H9 (cell line): ENCODE data around the gene PRTG. TPM values are rescaled to one million over a fixed set of nuclear protein-coding genes. Genes with fewer than 3 reads are reported as not detected.

Experiments
- DNase-seq: peaks from one replicate; pipeline ENCODE4 v3.0.0-alpha.2; 2017
- H2AFZ ChIP-seq: one replicate; pipeline ENCODE4 v1.6.1; 2013; ENCODE audit warnings: mild to moderate bottlenecking, low read length, control low read depth, moderate library complexity
- H2AK5ac ChIP-seq: 2 replicates; pipeline ENCODE4 v1.6.1; 2013; ENCODE audit warnings: low read length, control low read depth, mixed read lengths; ENCODE audit not compliant: insufficient read length
- H2BK120ac ChIP-seq: one replicate; pipeline ENCODE4 v1.6.1; 2013; ENCODE audit warnings: low read depth, mild to moderate bottlenecking, low read length, control low read depth, inconsistent platforms; ENCODE audit not compliant: poor library complexity, severe bottlenecking
- H2BK12ac ChIP-seq: 2 replicates; pipeline ENCODE4 v1.6.1; 2013; ENCODE audit warnings: low read length, control low read depth, mixed read lengths, low read depth; ENCODE audit not compliant: insufficient read length
- H2BK15ac ChIP-seq: 2 replicates; pipeline ENCODE4 v1.6.1; 2013; ENCODE audit warnings: low read depth, low read length, control low read depth
- H2BK20ac ChIP-seq: one replicate; pipeline ENCODE4 v1.6.1; 2013; ENCODE audit warnings: low read depth, mild to moderate bottlenecking, low read length, control low read depth, inconsistent platforms; ENCODE audit not compliant: poor library complexity, severe bottlenecking
- H2BK5ac ChIP-seq: 2 replicates; pipeline ENCODE4 v1.6.1; 2013; ENCODE audit warnings: low read length, control low read depth, mixed read lengths; ENCODE audit not compliant: insufficient read length
- H3K14ac ChIP-seq: 2 replicates; pipeline ENCODE4 v1.6.1; 2013; ENCODE audit warnings: low read length, control low read depth; ENCODE audit not compliant: insufficient read depth
- H3K18ac ChIP-seq: 2 replicates; pipeline ENCODE4 v1.6.1; 2013; ENCODE audit warnings: low read depth, mild to moderate bottlenecking, mixed read lengths, low read length, control low read depth; ENCODE audit not compliant: insufficient read length
- H3K23ac ChIP-seq: 2 replicates; pipeline ENCODE4 v1.6.1; 2013; ENCODE audit warnings: low read length, control low read depth, mixed read lengths, low read depth; ENCODE audit not compliant: insufficient read length
- H3K23me2 ChIP-seq: 2 replicates; pipeline ENCODE4 v1.6.1; 2013; ENCODE audit warnings: low read depth, mild to moderate bottlenecking, mixed read lengths, low read length, control low read depth; ENCODE audit not compliant: insufficient read length, poor library complexity, severe bottlenecking
- H3K27ac ChIP-seq: 2 replicates; pipeline ENCODE4 v1.5.1; 2013; ENCODE audit warnings: low read length, control low read depth, mixed read lengths, low read depth; ENCODE audit not compliant: insufficient read length
- H3K27me3 ChIP-seq: 2 replicates; pipeline ENCODE4 v1.6.1; 2013; ENCODE audit warnings: low read length, control low read depth, inconsistent platforms; ENCODE audit not compliant: insufficient read depth
- H3K4ac ChIP-seq: 2 replicates; pipeline ENCODE4 v1.6.1; 2013; ENCODE audit warnings: low read depth, mild to moderate bottlenecking, control low read depth, inconsistent platforms, low read length, moderate library complexity
- H3K4me1 ChIP-seq: 2 replicates; pipeline ENCODE4 v1.6.1; 2013; ENCODE audit warnings: low read length, control low read depth, inconsistent platforms; ENCODE audit not compliant: insufficient read depth
- H3K4me2 ChIP-seq: 2 replicates; pipeline ENCODE4 v1.6.1; 2013; ENCODE audit warnings: low read length, control low read depth, mixed read lengths; ENCODE audit not compliant: insufficient read length, insufficient read depth
- H3K56ac ChIP-seq: 2 replicates; pipeline ENCODE4 v1.6.1; 2013; ENCODE audit warnings: low read depth, mild to moderate bottlenecking, mixed read lengths, low read length, control low read depth; ENCODE audit not compliant: insufficient read length
- H3K79me1 ChIP-seq: 2 replicates; pipeline ENCODE4 v1.6.1; 2013; ENCODE audit warnings: low read depth, mild to moderate bottlenecking, moderate library complexity, low read length, control low read depth, inconsistent platforms; ENCODE audit not compliant: insufficient read depth, poor library complexity, severe bottlenecking
- H3K79me2 ChIP-seq: 2 replicates; pipeline ENCODE4 v1.6.1; 2013; ENCODE audit warnings: low read length, control low read depth, inconsistent platforms; ENCODE audit not compliant: insufficient read depth
- H3K9ac ChIP-seq: 2 replicates; pipeline ENCODE4 v1.6.1; 2013; ENCODE audit warnings: low read length, control low read depth, mixed read lengths; ENCODE audit not compliant: insufficient read length; ENCODE audit errors: extremely low read depth
- H3K9me3 ChIP-seq: one replicate; pipeline ENCODE4 v1.6.1; 2013; ENCODE audit warnings: low read depth, low read length, inconsistent platforms; ENCODE audit not compliant: control insufficient read depth
- H3T11ph ChIP-seq: one replicate; pipeline ENCODE4 v1.6.1; 2013; ENCODE audit warnings: mild to moderate bottlenecking, low read length, control low read depth, inconsistent platforms
- H4K20me1 ChIP-seq: one replicate; pipeline ENCODE4 v1.6.1; 2013; ENCODE audit not compliant: control insufficient read depth, insufficient read length, insufficient read depth
- H4K5ac ChIP-seq: 2 replicates; pipeline ENCODE4 v1.6.1; 2013; ENCODE audit warnings: low read depth, mild to moderate bottlenecking, mixed read lengths, low read length, control low read depth; ENCODE audit not compliant: insufficient read length
- H4K8ac ChIP-seq: replicated peaks from 2 replicates; pipeline ENCODE4 v1.6.1; 2013; ENCODE audit warnings: low read length, control low read depth, mixed read lengths, low read depth; ENCODE audit not compliant: insufficient read length
- H4K91ac ChIP-seq: 2 replicates; pipeline ENCODE4 v1.6.1; 2013; ENCODE audit warnings: low read depth, mild to moderate bottlenecking, moderate library complexity, mixed read lengths, low read length, control low read depth; ENCODE audit not compliant: insufficient read length
- H3K27ac Mint-ChIP-seq, 3 experiments: 2 replicates in 2 of 3; 3 replicates in 1 of 3; pipeline ENCODE4 v1.8.0; 2020 to 2021; ENCODE audit warnings: mixed read lengths in 3 of 3, mild to moderate bottlenecking in 1 of 3, moderate library complexity in 1 of 3
- H3K27me3 Mint-ChIP-seq: 2 replicates; pipeline ENCODE4 v1.8.0; 2021; ENCODE audit warnings: low read depth, mild to moderate bottlenecking, moderate library complexity, mixed read lengths
- H3K36me3 Mint-ChIP-seq, 3 experiments: 2 replicates in 2 of 3; 3 replicates in 1 of 3; pipeline ENCODE4 v1.8.0; 2020 to 2021; ENCODE audit warnings: low read depth in 3 of 3, mixed read lengths in 3 of 3; ENCODE audit not compliant: insufficient read depth in 1 of 3
- H3K4me1 Mint-ChIP-seq, 2 experiments: 2 replicates each; pipeline ENCODE4 v1.8.0; 2020; ENCODE audit warnings: mixed read lengths in 2 of 2
- H3K4me3 Mint-ChIP-seq, 2 experiments: 2 replicates in 1 of 2; 3 replicates in 1 of 2; pipeline ENCODE4 v1.8.0; 2020 to 2021; ENCODE audit warnings: mild to moderate bottlenecking in 2 of 2, mixed read lengths in 2 of 2, moderate library complexity in 1 of 2
- H3K9me3 Mint-ChIP-seq, 2 experiments: 2 replicates in 1 of 2; 3 replicates in 1 of 2; pipeline ENCODE4 v1.8.0; 2020; ENCODE audit warnings: mild to moderate bottlenecking in 2 of 2, mixed read lengths in 2 of 2, moderate library complexity in 1 of 2
- WGBS: extraction: QIAGEN DNeasy Blood & Tissue Kit; methylation state at CpG from one replicate; pipeline ENCODE4 v1.1.7; 2013; ENCODE audit warnings: missing lambda C conversion rate, low lambda C conversion rate, mixed read lengths; ENCODE audit not compliant: insufficient read length; ENCODE audit errors: extremely low coverage; 5-methylcytosine and 5-hydroxymethylcytosine counted together
- total RNA-seq: library from RNA; stranded (reverse); gene quantifications from 2 replicates; pipeline ENCODE4 v1.2.1, GENCODE V29; 2021
- TF ChIP-seq, protein P1 (sequence below): fragments of 200-600 bp; sonication (generic); conservative IDR thresholded peaks from 3 replicates; pipeline ENCODE4 v1.8.0; 2021; ENCODE audit warnings: antibody characterized with exemption, mild to moderate bottlenecking

The PRTG gene
- total RNA-seq, 1 experiment from 2014 or later: 5.7 TPM

DNA sequence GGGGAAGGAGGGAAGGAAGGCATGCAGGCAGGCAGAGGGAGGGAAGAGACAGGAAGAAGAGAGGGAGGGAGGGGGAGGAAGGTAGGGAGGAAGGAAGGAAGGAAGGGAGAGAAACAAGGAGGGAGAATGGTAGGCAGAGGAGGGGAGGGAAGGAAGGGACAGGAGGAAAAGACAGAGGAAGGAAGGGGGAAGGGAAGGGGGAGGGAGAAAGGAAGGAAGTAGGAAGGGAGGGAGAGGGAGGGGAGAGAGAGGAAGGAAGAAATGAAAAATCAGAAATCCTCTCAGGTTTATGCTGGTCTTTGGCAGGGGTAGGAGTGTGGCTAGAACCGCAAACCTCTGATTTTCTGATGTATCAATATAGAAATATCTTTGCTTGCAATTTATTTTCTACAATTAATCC, 4.2 kb downstream of the PRTG start:
- no peaks in the 10 kb centered on the region for H4K20me1 ChIP-seq

More for the DNA sequence above, 4.2 kb downstream of the PRTG start:
- Mint-ChIP-seq H3K27me3 (peaks cover 53% of the 10 kb centered on the region), H3K4me1 (peaks cover 3 to 8% of the 10 kb centered on the region in 2 experiments), H3K27ac (no peak overlapping the region), H3K36me3 (no peaks in the 10 kb centered on the region), H3K9me3 (peaks cover 0 to 3% of the 10 kb centered on the region in 2 experiments; a peak in 2 of 5 replicates), H3K4me3 (no peak overlapping the region)
- Histone ChIP-seq H4K91ac (no peak overlapping the region), H3K4ac (no peak overlapping the region), H3K56ac (no peak overlapping the region), H3K79me2 (no peaks in the 10 kb centered on the region), H3K23ac (no peak overlapping the region), H4K8ac (no peak overlapping the region), H3K23me2 (peaks cover 12% of the 10 kb centered on the region), H2BK12ac (no peak overlapping the region), H3T11ph (no peak overlapping the region), H3K4me2 (no peak overlapping the region), H3K27ac (no peak overlapping the region), H3K18ac (no peak overlapping the region), H3K27me3 (peaks cover 72% of the 10 kb centered on the region), H2BK15ac (no peak overlapping the region), H2BK20ac (no peak overlapping the region), H3K4me1 (no peaks in the 10 kb centered on the region), H3K14ac (no peak overlapping the region), H2AK5ac (no peak overlapping the region), H2AFZ (no peak overlapping the region), H3K9ac (no peak overlapping the region), H3K9me3 (no peaks in the 10 kb centered on the region), H4K5ac (no peak overlapping the region), H2BK120ac (no peak overlapping the region), H3K79me1 (no peaks in the 10 kb centered on the region), H2BK5ac (no peak overlapping the region)
- TF ChIP-seq, protein P1, sequence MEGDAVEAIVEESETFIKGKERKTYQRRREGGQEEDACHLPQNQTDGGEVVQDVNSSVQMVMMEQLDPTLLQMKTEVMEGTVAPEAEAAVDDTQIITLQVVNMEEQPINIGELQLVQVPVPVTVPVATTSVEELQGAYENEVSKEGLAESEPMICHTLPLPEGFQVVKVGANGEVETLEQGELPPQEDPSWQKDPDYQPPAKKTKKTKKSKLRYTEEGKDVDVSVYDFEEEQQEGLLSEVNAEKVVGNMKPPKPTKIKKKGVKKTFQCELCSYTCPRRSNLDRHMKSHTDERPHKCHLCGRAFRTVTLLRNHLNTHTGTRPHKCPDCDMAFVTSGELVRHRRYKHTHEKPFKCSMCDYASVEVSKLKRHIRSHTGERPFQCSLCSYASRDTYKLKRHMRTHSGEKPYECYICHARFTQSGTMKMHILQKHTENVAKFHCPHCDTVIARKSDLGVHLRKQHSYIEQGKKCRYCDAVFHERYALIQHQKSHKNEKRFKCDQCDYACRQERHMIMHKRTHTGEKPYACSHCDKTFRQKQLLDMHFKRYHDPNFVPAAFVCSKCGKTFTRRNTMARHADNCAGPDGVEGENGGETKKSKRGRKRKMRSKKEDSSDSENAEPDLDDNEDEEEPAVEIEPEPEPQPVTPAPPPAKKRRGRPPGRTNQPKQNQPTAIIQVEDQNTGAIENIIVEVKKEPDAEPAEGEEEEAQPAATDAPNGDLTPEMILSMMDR: no peak
- no peak for DNase-seq
- no CpG with 5 or more reads among the region's 1 CpG for WGBS
